ENCODE results near the gene SNRPD3.
"Not testable (repeated sequence)": the region's sequence is repeated elsewhere in the genome, so short reads cannot be mapped to it uniquely, and the experiment has no call there.

Gene SNRPD3

GRCh38 chr22:24532075-24532474 is 23.7 kb upstream of the SNRPD3 start:
- no peak for DNase-seq (ENCODE audit: low spot score)

GRCh38 chr22:24535348-24535747 is 20.5 kb upstream of the SNRPD3 start:
- no peak for DNase-seq (ENCODE audit: low spot score)

GRCh38 chr22:24536089-24536488 is 19.7 kb upstream of the SNRPD3 start:
- DNase-seq (ENCODE audit: low spot score), result no peak

- DNase-seq (ENCODE audit: low spot score), result no peak
Observed at GRCh38 chr22:24540470-24540869, 15.3 kb upstream of the SNRPD3 start.

GRCh38 chr22:24541681-24542515 is 13.9 kb upstream of the SNRPD3 start:
- DNase-seq (ENCODE audit: low spot score), result no peak

GRCh38 chr22:24542641-24543040 is 13.2 kb upstream of the SNRPD3 start:
- DNase-seq (ENCODE audit: low spot score), result no peak

- DNase-seq (ENCODE audit: low spot score), result no peak
Observed at GRCh38 chr22:24543185-24543601, 12.6 kb upstream of the SNRPD3 start.

- DNase-seq (ENCODE audit: low spot score), result no peak
Observed at GRCh38 chr22:24543679-24544243, 12.0 kb upstream of the SNRPD3 start.

- no peak for DNase-seq (ENCODE audit: low spot score)
Observed at GRCh38 chr22:24548812-24549211, 7.0 kb upstream of the SNRPD3 start.

- peak; percentile 77 for DNase-seq (ENCODE audit: low spot score)
Observed at GRCh38 chr22:24550028-24550901, 5.5 kb upstream of the SNRPD3 start.

- DNase-seq (ENCODE audit: low spot score), result no peak
Observed at GRCh38 chr22:24550902-24551435, 4.8 kb upstream of the SNRPD3 start.

- DNase-seq (ENCODE audit: low spot score), result not testable (repeated sequence)
Observed at GRCh38 chr22:24552503-24553286, 3.1 kb upstream of the SNRPD3 start.

- DNase-seq (ENCODE audit: low spot score), result no peak
Observed at GRCh38 chr22:24553597-24554312, 2.0 kb upstream of the SNRPD3 start.

GRCh38 chr22:24554313-24555164 is 1.3 kb upstream of the SNRPD3 start, which contains the start of gene GUCD1:
TSS of gene GUCD1 (minus strand) at chr22:24555138. CDS start at chr22:24554991, 147 bp downstream.
- DNase-seq (ENCODE audit: low spot score), result no peak

- DNase-seq (ENCODE audit: low spot score), result no peak
Observed at GRCh38 chr22:24559471-24559870, 3.7 kb downstream of the SNRPD3 start.

GRCh38 chr22:24563246-24563645 is 7.4 kb downstream of the SNRPD3 start:
- no peak for DNase-seq (ENCODE audit: low spot score)

GRCh38 chr22:24564376-24565058 is 8.7 kb downstream of the SNRPD3 start:
- DNase-seq (ENCODE audit: low spot score), result no peak

- DNase-seq (ENCODE audit: low spot score), result no peak
Observed at GRCh38 chr22:24565077-24565476, 9.3 kb downstream of the SNRPD3 start.

GRCh38 chr22:24566899-24567511 is 11.2 kb downstream of the SNRPD3 start:
- no peak for DNase-seq (ENCODE audit: low spot score)

Data from HuH-7.5 (cell line).